ENCODE data around the gene PAPOLA. TPM values are rescaled to one million over a fixed set of nuclear protein-coding genes. Genes with fewer than 3 reads are reported as not detected.

Gene PAPOLA
- total RNA-seq, 4 donors from 2014 or later: 175 to 206 (median 183) TPM

DNA sequence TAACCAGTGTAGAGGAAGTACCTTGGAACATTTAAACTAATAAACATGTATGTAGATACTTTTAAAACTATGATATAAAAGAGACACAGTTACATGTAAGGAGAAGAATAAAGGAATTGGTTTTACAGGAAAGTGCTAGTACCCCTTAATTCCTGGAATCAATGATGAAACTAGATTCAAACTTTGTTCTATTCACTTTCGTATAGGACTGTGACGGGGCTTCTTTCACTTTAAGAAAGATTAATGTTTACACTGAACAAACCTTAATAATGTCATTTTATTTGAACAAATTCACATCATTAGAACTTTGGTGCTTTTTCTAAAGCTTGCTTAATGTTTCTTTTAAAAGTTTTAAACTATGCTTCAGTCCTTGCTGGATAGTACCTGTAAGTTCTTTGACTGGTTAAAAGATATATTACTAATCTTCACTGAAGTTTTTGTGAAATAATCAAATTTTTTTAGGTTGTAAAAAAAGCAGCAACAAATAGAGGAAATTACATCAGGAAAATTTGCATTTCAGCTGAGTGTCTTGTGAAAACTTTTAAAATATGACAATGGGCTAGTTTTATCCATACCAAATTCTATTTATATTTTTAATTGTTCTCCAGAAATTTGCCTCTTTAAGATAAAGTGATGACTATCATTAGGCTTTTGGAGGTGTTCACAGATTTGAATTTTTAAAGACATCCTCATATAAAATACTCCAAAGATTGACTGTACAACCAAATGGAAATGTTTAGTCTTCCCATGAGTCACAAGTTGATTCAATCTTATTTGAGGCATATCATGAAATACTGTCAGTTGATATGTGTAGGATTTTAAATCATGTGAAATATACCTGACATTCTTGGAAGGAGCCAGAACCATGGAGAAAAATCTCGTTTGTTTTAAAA lies 36.2 kb downstream of the PAPOLA start:
- DNase-seq: no peak
- Histone ChIP-seq H3K4me1 (no peaks in the 10 kb centered on the region), H3K4me3 (no peak overlapping the region), H3K9me3 (no peaks in the 10 kb centered on the region), H3K36me3 (peaks cover 0 to 38% (median 0%) of the 10 kb centered on the region in 3 donors), H3K27me3 (no peaks in the 10 kb centered on the region), H3K27ac (no peak overlapping the region)
- TF ChIP-seq POLR2A (IDR thresholded peaks at IDR 0.05): no peak
- TF ChIP-seq, protein P1, sequence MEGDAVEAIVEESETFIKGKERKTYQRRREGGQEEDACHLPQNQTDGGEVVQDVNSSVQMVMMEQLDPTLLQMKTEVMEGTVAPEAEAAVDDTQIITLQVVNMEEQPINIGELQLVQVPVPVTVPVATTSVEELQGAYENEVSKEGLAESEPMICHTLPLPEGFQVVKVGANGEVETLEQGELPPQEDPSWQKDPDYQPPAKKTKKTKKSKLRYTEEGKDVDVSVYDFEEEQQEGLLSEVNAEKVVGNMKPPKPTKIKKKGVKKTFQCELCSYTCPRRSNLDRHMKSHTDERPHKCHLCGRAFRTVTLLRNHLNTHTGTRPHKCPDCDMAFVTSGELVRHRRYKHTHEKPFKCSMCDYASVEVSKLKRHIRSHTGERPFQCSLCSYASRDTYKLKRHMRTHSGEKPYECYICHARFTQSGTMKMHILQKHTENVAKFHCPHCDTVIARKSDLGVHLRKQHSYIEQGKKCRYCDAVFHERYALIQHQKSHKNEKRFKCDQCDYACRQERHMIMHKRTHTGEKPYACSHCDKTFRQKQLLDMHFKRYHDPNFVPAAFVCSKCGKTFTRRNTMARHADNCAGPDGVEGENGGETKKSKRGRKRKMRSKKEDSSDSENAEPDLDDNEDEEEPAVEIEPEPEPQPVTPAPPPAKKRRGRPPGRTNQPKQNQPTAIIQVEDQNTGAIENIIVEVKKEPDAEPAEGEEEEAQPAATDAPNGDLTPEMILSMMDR (IDR thresholded peaks at IDR 0.05): no peak

GRCh38 chr14:96538990-96539317 lies 36.8 kb downstream of the PAPOLA start:
- H3K27ac ChIP-seq: no peak overlapping the region
- peaks cover 0 to 38% (median 0%) of the 10 kb centered on the region in 3 donors for H3K36me3 ChIP-seq
- H3K4me3 ChIP-seq: no peak overlapping the region
- no peak for TF ChIP-seq POLR2A (IDR thresholded peaks at IDR 0.05)
- TF ChIP-seq, protein P1 (IDR thresholded peaks at IDR 0.05): no peak
- DNase-seq: no peak
- no peaks in the 10 kb centered on the region for H3K9me3 ChIP-seq
- H3K27me3 ChIP-seq: no peaks in the 10 kb centered on the region
- no peaks in the 10 kb centered on the region for H3K4me1 ChIP-seq

DNA sequence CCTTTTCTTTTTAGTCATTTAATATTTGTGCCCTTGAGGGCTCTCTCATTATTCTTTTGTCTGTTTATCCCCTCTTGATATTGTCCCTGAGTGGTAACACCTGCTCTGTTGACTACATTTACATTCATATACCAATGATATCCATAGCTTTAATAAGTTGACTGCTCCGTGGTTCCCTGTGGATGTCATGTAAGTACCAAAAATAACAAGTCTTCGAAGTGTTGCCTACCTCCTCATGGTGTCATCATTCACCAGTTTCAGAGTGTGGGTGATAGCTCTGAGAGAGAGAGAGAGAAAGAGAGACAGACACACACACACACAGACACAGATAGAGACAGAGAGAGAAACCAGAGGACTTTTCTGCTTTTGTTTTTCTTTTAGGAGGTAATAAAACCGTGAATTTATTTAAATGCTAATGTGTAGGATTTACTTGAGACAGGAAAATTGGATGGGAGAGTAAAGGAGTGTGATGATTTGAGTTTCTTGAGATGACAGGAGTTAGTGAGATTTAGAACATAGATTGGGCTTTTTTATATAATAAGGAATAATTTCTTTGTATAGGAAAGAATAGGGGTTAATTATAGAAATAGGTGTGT lies 52.2 kb downstream of the PAPOLA start:
- no peak overlapping the region for H3K4me3 ChIP-seq
- H3K27ac ChIP-seq: no peak overlapping the region
- TF ChIP-seq, protein P1 (IDR thresholded peaks at IDR 0.05): no peak
- no peak for TF ChIP-seq POLR2A (IDR thresholded peaks at IDR 0.05)
- no peaks in the 10 kb centered on the region for H3K9me3 ChIP-seq
- DNase-seq: no peak
- no peaks in the 10 kb centered on the region for H3K27me3 ChIP-seq
- peaks cover 0 to 79% (median 0%) of the 10 kb centered on the region in 3 donors for H3K36me3 ChIP-seq
- H3K4me1 ChIP-seq: no peaks in the 10 kb centered on the region

DNA sequence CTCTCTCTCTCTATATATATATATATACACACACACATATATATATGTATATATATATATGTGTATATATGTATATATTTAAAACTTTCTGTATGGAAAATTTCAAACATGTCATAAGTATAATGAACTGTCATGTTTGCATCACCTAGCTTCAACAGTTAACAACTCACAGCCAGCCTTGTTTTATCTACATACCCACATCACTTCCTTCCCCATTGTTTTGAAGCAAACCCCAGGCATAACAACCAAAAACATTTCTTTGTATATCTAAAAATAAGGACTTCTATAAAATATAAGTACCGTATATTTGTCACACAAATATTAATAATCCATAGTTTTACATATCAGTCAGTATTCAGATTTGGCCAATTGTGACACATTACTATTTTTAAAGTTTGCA lies 57.4 kb downstream of the PAPOLA start:
- Histone ChIP-seq H3K9me3 (no peaks in the 10 kb centered on the region), H3K4me1 (no peaks in the 10 kb centered on the region), H3K36me3 (peaks cover 0 to 81% (median 0%) of the 10 kb centered on the region in 3 donors), H3K27me3 (no peaks in the 10 kb centered on the region), H3K4me3 (no peak overlapping the region), H3K27ac (no peak overlapping the region)
- DNase-seq: no peak
- TF ChIP-seq, protein P1 (IDR thresholded peaks at IDR 0.05): no peak
- TF ChIP-seq POLR2A (IDR thresholded peaks at IDR 0.05): no peak

DNA sequence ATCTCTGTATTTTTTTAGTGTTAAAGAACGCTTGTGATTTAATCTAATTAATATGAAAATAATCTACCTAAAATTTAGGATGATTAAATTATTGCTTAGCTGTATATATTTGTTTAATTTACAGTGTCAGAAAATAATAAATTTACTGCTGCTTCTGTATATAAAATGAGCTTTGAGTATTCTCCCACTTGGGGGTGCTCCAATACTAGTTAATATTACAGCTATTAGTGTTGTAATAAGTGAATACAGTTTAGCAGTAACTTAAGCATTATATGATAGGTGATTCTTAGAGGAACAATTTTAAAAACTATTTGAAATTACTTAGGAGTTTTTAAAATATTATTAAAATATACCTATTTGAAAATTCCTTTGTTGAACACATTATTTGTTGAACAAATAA lies 62.2 kb downstream of the PAPOLA start:
- TF ChIP-seq, protein P1 (IDR thresholded peaks at IDR 0.05): no peak
- no peak for TF ChIP-seq POLR2A (IDR thresholded peaks at IDR 0.05)
- Histone ChIP-seq H3K9me3 (no peaks in the 10 kb centered on the region), H3K27me3 (no peaks in the 10 kb centered on the region), H3K27ac (no peak overlapping the region), H3K4me3 (no peak overlapping the region), H3K4me1 (no peaks in the 10 kb centered on the region), H3K36me3 (peaks cover 0 to 54% (median 0%) of the 10 kb centered on the region in 3 donors)
- DNase-seq: no peak

Measured in Peyer's patch (tissue), 4 donors.